ENCODE results near the gene APBB2.

The APBB2 gene

GRCh38 chr4:41205854-41206460 lies 8.4 kb downstream of the APBB2 start:
- TF ChIP-seq CTCF (IDR thresholded peaks at IDR 0.05; ENCODE audit: control extremely low read depth, extremely low read depth, low read depth, missing control alignments) = no peak
- POLR2A ChIA-PET = no interaction called here
- CTCF ChIA-PET = interaction anchor here (1.2 to 2.2 kb wide), 2 partner anchors 9 to 22 kb away, joined by 4 to 10 read pairs; partner anchors contain the start of gene APBB2
- no peak for DNase-seq (ENCODE audit: extremely low spot score)

GRCh38 chr4:41205130-41205529 lies 9.2 kb downstream of the APBB2 start:
- ChIA-PET POLR2A (no interaction called here), CTCF (interaction anchor here (1.0 to 2.2 kb wide), 6 partner anchors 9 to 76 kb away, joined by 3 to 10 read pairs (median 4); partner anchors contain the start of gene APBB2)
- TF ChIP-seq CTCF (IDR thresholded peaks at IDR 0.05; ENCODE audit: control extremely low read depth, extremely low read depth, low read depth, missing control alignments) = no peak
- no peak for DNase-seq (ENCODE audit: extremely low spot score)

GRCh38 chr4:41204400-41204978 lies 9.9 kb downstream of the APBB2 start:
- DNase-seq (ENCODE audit: extremely low spot score) = no peak
- no peak for TF ChIP-seq CTCF (IDR thresholded peaks at IDR 0.05; ENCODE audit: control extremely low read depth, extremely low read depth, low read depth, missing control alignments)
- CTCF ChIA-PET = interaction anchor here (1.0 to 2.2 kb wide), 7 partner anchors 10 to 228 kb away, joined by 3 to 10 read pairs (median 4); partner anchors contain the start of gene APBB2
- POLR2A ChIA-PET = no interaction called here

- DNase-seq (ENCODE audit: extremely low spot score) = no peak
- CTCF ChIA-PET = interaction anchor here (1.3 to 2.2 kb wide), 5 partner anchors 11 to 228 kb away, joined by 4 to 10 read pairs (median 5); partner anchors contain the start of gene APBB2
- TF ChIP-seq CTCF (IDR thresholded peaks at IDR 0.05; ENCODE audit: control extremely low read depth, extremely low read depth, low read depth, missing control alignments) = no peak
- POLR2A ChIA-PET = no interaction called here
Measured at GRCh38 chr4:41203841-41204240, 10.5 kb downstream of the APBB2 start.

GRCh38 chr4:41202820-41203568 lies 11.3 kb downstream of the APBB2 start:
- ChIA-PET CTCF (interaction anchor here (1.4 to 1.6 kb wide), 3 partner anchors 10 to 227 kb away, joined by 4 to 6 read pairs (median 5); no protein-coding TSS in a partner anchor), POLR2A (no interaction called here)
- TF ChIP-seq CTCF (IDR thresholded peaks at IDR 0.05; ENCODE audit: control extremely low read depth, extremely low read depth, low read depth, missing control alignments) = no peak
- DNase-seq (ENCODE audit: extremely low spot score) = no peak

- CTCF ChIA-PET = interaction anchor here (0.7 kb wide), 1 partner anchor 20 kb away, joined by 3 read pairs; no protein-coding TSS in a partner anchor
- POLR2A ChIA-PET = no interaction called here
- TF ChIP-seq CTCF (IDR thresholded peaks at IDR 0.05; ENCODE audit: control extremely low read depth, extremely low read depth, low read depth, missing control alignments) = no peak
- no peak for DNase-seq (ENCODE audit: extremely low spot score)
Measured at GRCh38 chr4:41202356-41202755, 12.0 kb downstream of the APBB2 start.

Data from GM10248 (cell line).